GM12878 (cell line): ENCODE measurements around the gene NMNAT3. TPM values are rescaled to one million over a fixed set of nuclear protein-coding genes. Genes with fewer than 3 reads are reported as not detected.

ENCODE experiments used
- ATAC-seq: fragments of 200-7000 bp; cut with Tn5 transposase; 3 replicates; pipeline ENCODE4 v1.9.1; 2020; ENCODE audit warnings: mild to moderate bottlenecking, moderate library complexity
- BruUV-seq: library from RNA; stranded (reverse); fragments of 400-500 nt; replicated peaks from 2 replicates; lab custom pipeline; 2021; lab: Mats Ljungman, UMichigan
- CTCF ChIA-PET: fragments of 300-600 bp; sonication (Branson Sonifier 250); formaldehyde crosslinking; extraction: SDS; loops from one replicate; lab custom pipeline; 2021; ENCODE audit warnings: inconsistent platforms; lab: Yijun Ruan, JAX
- POLR2A ChIA-PET: fragments of 350-600 bp; formaldehyde crosslinking; extraction: SDS; loops from one replicate; lab custom pipeline; 2021; ENCODE audit warnings: inconsistent platforms; lab: Charles Lee
- RAD21 ChIA-PET: fragments of 300-600 bp; sonication (Branson Sonifier 250); formaldehyde crosslinking; loops from one replicate; lab custom pipeline; 2023; ENCODE audit warnings: antibody characterized with exemption; ENCODE audit not compliant: unreplicated experiment; lab: Charles Lee
- SMC1A ChIA-PET: fragments of 300-600 bp; sonication (Branson Sonifier 250); formaldehyde crosslinking; loops from one replicate; lab custom pipeline; 2023; ENCODE audit not compliant: unreplicated experiment, uncharacterized antibody; lab: Charles Lee
- DNase-seq: peaks from one replicate; pipeline ENCODE4 v3.0.0-alpha.2; 2011; ENCODE audit warnings: low read depth, low spot score
- FAIRE-seq: peaks from 3 replicates; lab custom pipeline; 2011; peaks lifted over from hg19 to GRCh38; lab: Jason Lieb, UNC
- H2AFZ ChIP-seq: 2 replicates; pipeline ENCODE4 v1.6.0; 2011; ENCODE audit warnings: low read depth, low read length, control low read depth; ENCODE audit not compliant: control insufficient read depth
- H3K27ac ChIP-seq: 2 replicates; pipeline ENCODE4 v1.5.1; 2011; ENCODE audit warnings: control low read depth; ENCODE audit not compliant: control insufficient read depth, insufficient read depth
- H3K27me3 ChIP-seq, 2 experiments: replicated peaks in 1 of 2; 2 replicates each; pipeline versions ENCODE4 v1.6.0 to v1.6.1; 2011; ENCODE audit warnings: low read length in 1 of 2; ENCODE audit not compliant: control insufficient read depth in 2 of 2, insufficient read depth in 2 of 2
- H3K36me3 ChIP-seq, 2 experiments: 2 replicates each; pipeline ENCODE4 v1.5.1; 2011; ENCODE audit warnings: low read length in 1 of 2; ENCODE audit not compliant: control insufficient read depth in 2 of 2, insufficient read depth in 2 of 2
- H3K4me1 ChIP-seq: 2 replicates; pipeline ENCODE4 v1.6.1; 2011; ENCODE audit warnings: mild to moderate bottlenecking, low read length, moderate library complexity, mixed read lengths; ENCODE audit not compliant: control insufficient read depth, insufficient read depth
- H3K4me2 ChIP-seq: 2 replicates; pipeline ENCODE4 v1.6.0; 2011; ENCODE audit warnings: control low read depth; ENCODE audit not compliant: control insufficient read depth, insufficient read depth
- H3K4me3 ChIP-seq: fragments of 200-600 bp; sonication (generic); 2 replicates; pipeline ENCODE4 v1.5.1; 2016
- H3K79me2 ChIP-seq: 2 replicates; pipeline ENCODE4 v1.6.0; 2011; ENCODE audit warnings: low read length; ENCODE audit not compliant: control insufficient read depth, insufficient read depth
- H3K9ac ChIP-seq: 2 replicates; pipeline ENCODE4 v1.8.0; 2011; ENCODE audit warnings: low read length, control low read depth, mixed read lengths; ENCODE audit not compliant: control insufficient read depth, insufficient read depth
- H3K9me3 ChIP-seq: replicated peaks from 3 replicates; pipeline ENCODE4 v1.5.1; 2011; ENCODE audit warnings: mild to moderate bottlenecking, low read length; ENCODE audit not compliant: control insufficient read depth, insufficient read depth
- H4K20me1 ChIP-seq: 2 replicates; pipeline ENCODE4 v1.6.0; 2011; ENCODE audit not compliant: control insufficient read depth, insufficient read depth
- BACH1 ChIP-seq: fragments of 450-650 bp; IDR thresholded peaks from 2 replicates; pipeline ENCODE4 v1.6.1; 2017; ENCODE audit warnings: mild to moderate bottlenecking, borderline replicate concordance
- BMI1 ChIP-seq: fragments of 450-650 bp; IDR thresholded peaks from 2 replicates; pipeline ENCODE4 v1.6.1; 2016; ENCODE audit warnings: mild to moderate bottlenecking, moderate library complexity, borderline replicate concordance
- CEBPB ChIP-seq, 2 experiments: fragments of 150-350 bp in 1 of 2; IDR thresholded peaks; 2 replicates each; pipeline ENCODE4 v1.6.1; 2012 to 2014; ENCODE audit warnings: low read depth in 2 of 2, low read length in 2 of 2, borderline replicate concordance in 1 of 2, inconsistent platforms in 1 of 2
- EGR1 ChIP-seq, 2 experiments: IDR thresholded peaks; 1 replicate in 1 of 2; 2 replicates in 1 of 2; pipeline ENCODE4 v1.6.1; 2011 to 2012; ENCODE audit warnings: low read depth in 2 of 2, low read length in 2 of 2, borderline replicate concordance in 1 of 2, mild to moderate bottlenecking in 1 of 2, moderate library complexity in 1 of 2
- GABPA ChIP-seq: IDR thresholded peaks from 2 replicates; pipeline ENCODE4 v1.6.1; 2014; ENCODE audit warnings: antibody characterized with exemption, low read depth, mild to moderate bottlenecking, inconsistent platforms
- KDM1A ChIP-seq: fragments of 200-600 bp; sonication (generic); IDR thresholded peaks from 2 replicates; pipeline ENCODE4 v1.6.1; 2016; ENCODE audit warnings: borderline replicate concordance
- KLF5 ChIP-seq: fragments of 450-650 bp; IDR thresholded peaks from 2 replicates; pipeline ENCODE4 v1.6.1; 2014; ENCODE audit warnings: mild to moderate bottlenecking; ENCODE audit not compliant: partially characterized antibody
- SREBF2 ChIP-seq: IDR thresholded peaks from 2 replicates; pipeline ENCODE4 v1.6.1; 2012; ENCODE audit warnings: mild to moderate bottlenecking, low read length
- TAF1 ChIP-seq: IDR thresholded peaks from 2 replicates; pipeline ENCODE4 v1.6.1; 2011; ENCODE audit warnings: mild to moderate bottlenecking, low read depth, low read length, borderline replicate concordance
- YBX1 ChIP-seq: fragments of 450-650 bp; IDR thresholded peaks from 2 replicates; pipeline ENCODE4 v1.6.1; 2016; ENCODE audit warnings: antibody characterized with exemption
- YY1 ChIP-seq: IDR thresholded peaks from 2 replicates; pipeline ENCODE4 v1.6.1; 2011; ENCODE audit warnings: low read depth, mild to moderate bottlenecking, low read length
- WGBS: methylation state at CpG from one replicate; pipeline ENCODE4 v1.1.6; 2016; ENCODE audit warnings: low lambda C conversion rate; ENCODE audit not compliant: insufficient replicate concordance, insufficient coverage; ENCODE audit errors: missing lambda C conversion rate; 5-methylcytosine and 5-hydroxymethylcytosine counted together
- in situ Hi-C: fragments of 300-500 bp; cut with MboI; formaldehyde crosslinking; loops from 9 replicates; pipeline ENCODE4 v1.14.3; 2018; ENCODE audit warnings: mixed read lengths
- intact Hi-C: fragments of 100-400 bp; cut with micrococcal nuclease; formaldehyde crosslinking; loops from one replicate; pipeline ENCODE4 v1.14.2; 2022; ENCODE audit not compliant: unreplicated experiment
- polyA plus RNA-seq, 11 experiments: library from polyadenylated mRNA; depleted of rRNA in 4 of 11; unstranded in 6 of 11; stranded (reverse) in 5 of 11; fragments of >200 nt; fragmentation: Nextera tagmentation in 4 of 11; fragmentation: Illumina TruSeq in 1 of 11; extraction: Ambion mirVana in 4 of 11; extraction: Trizol in 1 of 11; gene quantifications; 1 replicate in 1 of 11; 2 replicates in 10 of 11; pipeline versions ENCODE4 v1.2.1 to v1.2.3, GENCODE V29; 2011 to 2016; ENCODE audit warnings: inconsistent platforms in 2 of 11, missing spikeins in 2 of 11, low read depth in 1 of 11
- total RNA-seq, 4 experiments: library from RNA; depleted of rRNA in 3 of 4; stranded (reverse); fragments of >200 nt in 3 of 4; fragmentation: Illumina TruSeq in 1 of 4; extraction: Trizol in 1 of 4; gene quantifications; 2 replicates each; pipeline versions ENCODE4 v1.2.1 to v1.2.3, GENCODE V29; 2013 to 2021
- TF ChIP-seq, protein P1 (sequence below): IDR thresholded peaks from 2 replicates; pipeline ENCODE4 v1.6.1; 2012; ENCODE audit warnings: improper control_type of control experiment, low read depth, low read length; ENCODE audit not compliant: insufficient replicate concordance

The NMNAT3 gene
- total and polyA plus RNA-seq, 10 of the 15 experiments (the other 5 are each of a cell fraction or from before 2014, with no cell fraction given): under 0.01 to 0.92 (median 0.08) TPM; not detected in 4

DNA sequence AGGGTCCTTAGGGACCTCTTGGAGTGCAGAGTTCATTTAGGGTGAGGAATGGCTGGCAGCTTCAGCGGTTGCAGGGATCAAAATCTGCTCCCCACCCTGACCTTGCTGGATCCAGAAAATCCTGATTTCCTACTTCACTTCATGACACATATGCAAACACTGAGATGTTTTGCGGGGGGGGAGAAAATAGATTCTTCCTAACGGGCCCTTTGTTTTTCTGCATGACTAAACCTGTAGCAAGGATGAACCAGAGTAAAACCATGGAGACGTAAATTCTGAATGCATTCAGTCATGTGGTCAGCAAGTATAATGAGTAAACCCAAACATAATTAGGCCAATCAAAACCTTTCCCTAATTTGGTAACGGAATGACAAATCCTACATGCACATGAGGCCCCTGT is 118.2 kb downstream of the NMNAT3 start:
- in situ Hi-C loops: no loop called here
- FAIRE-seq: no peak

DNA sequence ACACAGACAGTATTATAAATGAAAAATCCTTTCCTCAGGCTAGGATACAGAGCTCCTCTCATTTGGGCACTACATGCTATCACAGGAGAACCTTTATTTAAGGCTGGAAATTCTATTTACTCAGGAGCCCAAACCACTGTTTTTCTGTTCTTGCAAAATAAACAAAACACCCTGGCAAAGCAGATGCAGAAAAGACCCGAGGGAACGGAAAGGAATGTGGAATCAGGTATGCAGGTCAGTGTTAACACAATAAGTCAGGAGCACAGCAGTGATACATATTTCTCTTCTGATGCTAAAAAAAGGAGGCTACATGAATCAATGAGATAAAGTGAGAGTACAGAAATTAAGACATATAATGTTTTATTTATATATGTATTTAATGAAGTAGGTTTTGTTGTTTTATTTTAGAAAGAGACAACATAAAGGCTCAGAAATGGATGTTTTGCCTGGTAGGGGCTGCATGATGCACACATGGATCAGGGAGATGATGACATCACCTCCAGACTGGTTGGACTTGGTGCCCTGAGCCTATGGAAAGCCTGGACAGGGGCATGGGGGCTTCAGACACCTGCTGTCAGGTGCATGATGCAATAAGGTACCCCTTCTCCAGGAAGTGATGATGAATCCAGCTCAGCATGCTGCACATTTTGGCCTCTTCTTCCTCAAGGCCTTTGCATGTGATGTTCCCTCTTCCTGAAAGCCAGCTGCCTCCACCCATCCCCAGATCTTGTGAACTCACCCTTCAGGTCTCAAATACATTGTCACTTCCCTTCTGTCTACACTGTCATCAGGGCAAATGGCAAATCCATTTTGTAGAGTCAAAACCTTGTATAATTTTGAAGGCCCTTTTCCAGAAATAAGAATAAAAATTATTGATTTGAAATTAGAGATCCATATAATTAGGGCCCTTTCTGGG is 119.2 kb downstream of the NMNAT3 start:
- H3K36me3 ChIP-seq: no peaks in the 10 kb centered on the region
- peaks cover 0 to 2% of the 10 kb centered on the region in 2 experiments; a peak in 2 of 4 replicates for H3K27me3 ChIP-seq
- H2AFZ ChIP-seq: no peak overlapping the region
- POLR2A ChIA-PET: no interaction called here
- H3K4me3 ChIP-seq: no peak overlapping the region
- CTCF ChIA-PET: no interaction called here
- H3K4me2 ChIP-seq: no peak overlapping the region
- SMC1A ChIA-PET: no interaction called here
- no peaks in the 10 kb centered on the region for H4K20me1 ChIP-seq
- H3K4me1 ChIP-seq: no peaks in the 10 kb centered on the region
- TF ChIP-seq YBX1 (no peak), EGR1 (IDR thresholded peaks at IDR 0.05; ENCODE audit: borderline replicate concordance in 1 of 2, low read depth in 2 of 2, low read length in 2 of 2) (no peak), CEBPB (IDR thresholded peaks at IDR 0.05; ENCODE audit: borderline replicate concordance in 1 of 2, low read depth in 2 of 2, low read length in 2 of 2) (no peak), BACH1 (no peak)
- TF ChIP-seq, protein P1, sequence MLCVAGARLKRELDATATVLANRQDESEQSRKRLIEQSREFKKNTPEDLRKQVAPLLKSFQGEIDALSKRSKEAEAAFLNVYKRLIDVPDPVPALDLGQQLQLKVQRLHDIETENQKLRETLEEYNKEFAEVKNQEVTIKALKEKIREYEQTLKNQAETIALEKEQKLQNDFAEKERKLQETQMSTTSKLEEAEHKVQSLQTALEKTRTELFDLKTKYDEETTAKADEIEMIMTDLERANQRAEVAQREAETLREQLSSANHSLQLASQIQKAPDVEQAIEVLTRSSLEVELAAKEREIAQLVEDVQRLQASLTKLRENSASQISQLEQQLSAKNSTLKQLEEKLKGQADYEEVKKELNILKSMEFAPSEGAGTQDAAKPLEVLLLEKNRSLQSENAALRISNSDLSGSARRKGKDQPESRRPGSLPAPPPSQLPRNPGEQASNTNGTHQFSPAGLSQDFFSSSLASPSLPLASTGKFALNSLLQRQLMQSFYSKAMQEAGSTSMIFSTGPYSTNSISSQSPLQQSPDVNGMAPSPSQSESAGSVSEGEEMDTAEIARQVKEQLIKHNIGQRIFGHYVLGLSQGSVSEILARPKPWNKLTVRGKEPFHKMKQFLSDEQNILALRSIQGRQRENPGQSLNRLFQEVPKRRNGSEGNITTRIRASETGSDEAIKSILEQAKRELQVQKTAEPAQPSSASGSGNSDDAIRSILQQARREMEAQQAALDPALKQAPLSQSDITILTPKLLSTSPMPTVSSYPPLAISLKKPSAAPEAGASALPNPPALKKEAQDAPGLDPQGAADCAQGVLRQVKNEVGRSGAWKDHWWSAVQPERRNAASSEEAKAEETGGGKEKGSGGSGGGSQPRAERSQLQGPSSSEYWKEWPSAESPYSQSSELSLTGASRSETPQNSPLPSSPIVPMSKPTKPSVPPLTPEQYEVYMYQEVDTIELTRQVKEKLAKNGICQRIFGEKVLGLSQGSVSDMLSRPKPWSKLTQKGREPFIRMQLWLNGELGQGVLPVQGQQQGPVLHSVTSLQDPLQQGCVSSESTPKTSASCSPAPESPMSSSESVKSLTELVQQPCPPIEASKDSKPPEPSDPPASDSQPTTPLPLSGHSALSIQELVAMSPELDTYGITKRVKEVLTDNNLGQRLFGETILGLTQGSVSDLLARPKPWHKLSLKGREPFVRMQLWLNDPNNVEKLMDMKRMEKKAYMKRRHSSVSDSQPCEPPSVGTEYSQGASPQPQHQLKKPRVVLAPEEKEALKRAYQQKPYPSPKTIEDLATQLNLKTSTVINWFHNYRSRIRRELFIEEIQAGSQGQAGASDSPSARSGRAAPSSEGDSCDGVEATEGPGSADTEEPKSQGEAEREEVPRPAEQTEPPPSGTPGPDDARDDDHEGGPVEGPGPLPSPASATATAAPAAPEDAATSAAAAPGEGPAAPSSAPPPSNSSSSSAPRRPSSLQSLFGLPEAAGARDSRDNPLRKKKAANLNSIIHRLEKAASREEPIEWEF: no peak
- RAD21 ChIA-PET: no interaction called here
- no TSS peak for BruUV-seq
- intact Hi-C loops: no loop called here
- in situ Hi-C loops: no loop called here
- no peaks in the 10 kb centered on the region for H3K9me3 ChIP-seq
- H3K9ac ChIP-seq: no peak overlapping the region
- no peaks in the 10 kb centered on the region for H3K79me2 ChIP-seq
- no peak for ATAC-seq
- no peak overlapping the region for H3K27ac ChIP-seq
- no peak for FAIRE-seq
- DNase-seq: no peak
- 15% methylated on average over 2 of the region's 2 CpGs for WGBS

More for the DNA sequence above, 118.2 kb downstream of the NMNAT3 start:
- H3K9ac ChIP-seq: no peak overlapping the region
- no peaks in the 10 kb centered on the region for H3K9me3 ChIP-seq
- ATAC-seq: no peak
- CTCF ChIA-PET: interaction anchor here (1.2 kb wide), 1 partner anchor 132 kb away, joined by 3 read pairs; no protein-coding TSS in a partner anchor
- TF ChIP-seq YY1 (no peak), TAF1 (no peak), BMI1 (no peak), GABPA (no peak), SREBF2 (no peak), KDM1A (no peak), KLF5 (no peak)
- no peaks in the 10 kb centered on the region for H3K4me1 ChIP-seq
- no peak for DNase-seq
- no peaks in the 10 kb centered on the region for H3K27me3 ChIP-seq
- POLR2A ChIA-PET: no interaction called here
- H3K27ac ChIP-seq: no peak overlapping the region
- no peak overlapping the region for H3K4me3 ChIP-seq
- no peaks in the 10 kb centered on the region for H3K36me3 ChIP-seq
- SMC1A ChIA-PET: no interaction called here
- intact Hi-C loops: no loop called here
- H4K20me1 ChIP-seq: no peaks in the 10 kb centered on the region
- no peak overlapping the region for H3K4me2 ChIP-seq
- WGBS: 23% methylated on average over 5 of the region's 5 CpGs
- no peak overlapping the region for H2AFZ ChIP-seq
- no TSS peak for BruUV-seq
- no peaks in the 10 kb centered on the region for H3K79me2 ChIP-seq
- RAD21 ChIA-PET: no interaction called here
